GM18873 (cell line): ENCODE data around the gene MYO1D.

Experiments
- ATAC-seq: cut with Tn5 transposase; IDR thresholded peaks from one replicate; pipeline ENCODE4 v1.9.1; 2021; ENCODE audit warnings: mild to moderate bottlenecking, moderate library complexity, moderate number of reproducible peaks; ENCODE audit not compliant: unreplicated experiment, low FRiP score

Gene MYO1D

DNA sequence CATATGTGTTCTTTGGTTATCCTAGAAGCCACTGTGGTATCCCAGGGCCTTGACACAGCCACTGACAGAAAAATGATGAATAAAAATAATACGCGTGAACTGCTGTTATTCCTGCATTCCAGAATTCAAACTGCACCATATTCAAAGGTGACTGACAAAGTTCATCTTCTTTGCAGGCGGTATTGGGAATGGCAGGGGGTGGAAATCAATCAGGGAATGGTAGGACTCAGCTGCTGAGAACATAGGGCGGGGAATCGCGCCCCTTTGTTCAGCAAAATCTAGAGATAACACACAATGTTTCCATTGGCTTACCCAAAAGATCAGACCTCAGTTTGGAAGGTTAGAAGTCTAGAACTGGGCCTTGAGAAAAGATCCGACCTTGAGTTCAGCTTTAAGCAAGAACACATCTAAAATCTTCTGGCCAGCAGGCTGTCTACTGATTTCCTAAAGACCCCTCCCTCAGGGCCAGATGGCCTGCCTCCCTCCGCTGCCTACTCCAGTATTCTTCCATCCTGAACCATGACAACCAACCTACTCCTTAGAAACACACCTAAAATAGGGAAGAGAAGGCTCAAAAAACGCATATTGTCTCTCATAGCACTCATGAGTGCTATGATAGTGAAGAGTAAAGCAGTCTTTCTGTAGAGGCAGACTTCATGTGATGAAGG lies 356.1 kb downstream of the MYO1D start:
- no peak for ATAC-seq

DNA sequence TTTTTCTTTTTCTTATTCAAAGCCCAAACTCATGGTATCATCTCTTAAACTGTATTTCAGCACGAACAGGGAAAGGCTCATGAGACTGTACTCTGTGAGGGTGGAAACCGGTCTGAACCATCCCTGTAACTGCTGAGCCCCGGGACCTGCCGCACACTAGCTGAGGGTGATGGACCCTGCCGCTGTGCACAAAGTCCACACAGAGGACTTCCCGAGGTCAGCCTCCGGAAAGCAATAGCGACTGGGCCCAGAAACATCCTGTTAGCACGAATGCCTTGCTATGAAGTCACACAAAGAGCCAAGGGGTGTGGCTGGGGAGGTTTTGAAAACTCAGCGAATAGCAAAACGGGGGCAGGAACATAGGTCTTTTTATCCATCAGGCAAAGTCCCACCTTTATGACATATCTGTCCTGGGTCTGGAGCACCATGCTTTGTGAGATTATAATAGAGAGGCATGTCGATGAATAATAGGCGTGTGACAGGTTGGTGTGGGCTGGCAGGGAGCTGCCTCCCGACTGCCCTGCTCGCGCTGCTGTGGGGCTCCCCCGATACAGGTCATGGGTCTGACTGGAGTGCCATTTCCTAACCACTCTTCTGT lies 356.7 kb downstream of the MYO1D start:
- no peak for ATAC-seq

DNA sequence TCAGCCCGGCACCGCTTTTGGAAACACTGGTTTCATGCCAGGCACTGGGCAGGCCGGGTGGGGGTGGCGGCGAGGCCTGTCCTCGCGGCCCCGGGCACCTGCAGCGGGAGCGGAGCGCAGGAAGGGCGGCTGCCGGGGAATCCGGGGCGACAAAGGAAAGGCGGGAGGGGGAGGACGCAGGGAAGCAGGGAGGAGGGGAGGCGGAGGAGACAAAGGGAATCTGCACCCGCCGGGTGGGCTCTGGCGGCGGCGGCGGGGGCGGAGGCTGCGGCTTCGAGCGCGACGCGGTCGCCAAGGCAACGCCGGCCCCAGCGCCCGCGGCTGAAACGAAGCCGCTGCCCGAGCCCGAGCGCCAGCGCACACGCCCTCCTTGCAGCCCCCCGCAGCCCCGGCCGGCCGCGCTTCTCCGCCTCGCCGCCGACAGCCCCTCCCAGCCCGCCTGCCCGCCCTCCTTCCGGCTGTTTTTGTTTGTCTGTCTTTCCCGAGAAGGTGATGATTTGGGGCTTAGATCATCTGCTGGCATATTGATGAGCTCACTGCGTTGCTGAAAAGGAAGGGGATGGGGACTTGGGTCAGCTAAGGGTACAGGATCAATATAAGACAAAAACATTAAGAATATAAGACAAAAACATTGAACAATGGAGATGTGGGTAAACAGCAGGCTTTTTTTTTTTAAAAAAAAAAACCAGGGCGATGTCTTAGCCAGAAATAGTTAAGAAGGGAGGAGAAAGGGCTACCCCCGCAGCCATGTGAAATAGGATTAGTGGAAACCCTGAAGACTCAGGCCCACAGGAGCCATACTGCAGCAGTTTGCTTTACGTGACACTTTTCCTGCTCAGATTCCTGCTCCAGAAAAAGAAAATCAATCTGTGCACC lies 357.5 kb downstream of the MYO1D start:
- no peak for ATAC-seq

DNA sequence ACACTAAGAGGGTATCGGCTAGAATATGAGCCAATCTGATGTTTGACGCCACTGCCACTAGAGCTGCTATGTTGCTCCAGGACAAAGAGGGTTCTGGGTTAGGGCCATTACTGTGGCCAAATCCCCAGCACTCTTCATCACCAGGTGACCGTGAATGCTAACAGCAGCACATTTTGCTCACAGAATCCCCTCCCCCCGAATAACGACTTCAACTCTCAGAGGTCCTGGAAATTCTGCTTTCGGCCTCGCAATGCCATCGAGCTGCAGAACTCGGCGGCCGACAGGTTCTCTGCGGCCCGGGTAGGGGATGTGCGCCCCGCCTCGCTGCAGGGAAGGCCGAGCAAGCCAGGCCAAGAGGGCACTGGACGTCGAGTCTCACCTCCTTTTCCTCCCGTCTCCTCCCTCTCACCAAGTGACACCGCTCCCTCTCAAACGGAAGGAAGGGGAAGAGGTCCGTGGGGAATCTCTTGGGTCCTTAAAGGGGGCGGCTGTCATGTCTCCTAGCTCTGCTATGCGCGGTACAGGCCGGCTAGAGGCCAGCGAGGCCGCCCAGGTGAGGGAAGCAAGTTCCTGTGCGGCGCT lies 358.2 kb downstream of the MYO1D start:
- no peak for ATAC-seq

DNA sequence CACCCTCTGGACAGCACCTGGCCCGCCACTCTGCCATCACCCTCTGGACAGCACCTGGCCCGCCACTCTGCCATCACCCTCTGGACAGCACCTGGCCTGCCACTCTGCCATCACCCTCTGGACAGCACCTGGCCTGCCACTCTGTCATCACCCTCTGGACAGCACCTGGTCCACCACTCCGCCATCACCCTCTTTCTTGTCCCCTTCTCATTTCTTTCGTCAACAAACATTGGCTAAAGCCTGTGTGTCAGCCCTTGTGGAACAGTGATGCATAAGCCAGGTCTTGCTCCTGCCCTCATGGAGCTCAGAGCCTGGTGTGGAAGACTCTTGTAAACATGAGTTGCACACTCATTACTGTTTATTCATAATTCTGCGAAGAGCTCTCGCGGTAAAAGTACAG lies 358.9 kb downstream of the MYO1D start:
- ATAC-seq, result no peak

DNA sequence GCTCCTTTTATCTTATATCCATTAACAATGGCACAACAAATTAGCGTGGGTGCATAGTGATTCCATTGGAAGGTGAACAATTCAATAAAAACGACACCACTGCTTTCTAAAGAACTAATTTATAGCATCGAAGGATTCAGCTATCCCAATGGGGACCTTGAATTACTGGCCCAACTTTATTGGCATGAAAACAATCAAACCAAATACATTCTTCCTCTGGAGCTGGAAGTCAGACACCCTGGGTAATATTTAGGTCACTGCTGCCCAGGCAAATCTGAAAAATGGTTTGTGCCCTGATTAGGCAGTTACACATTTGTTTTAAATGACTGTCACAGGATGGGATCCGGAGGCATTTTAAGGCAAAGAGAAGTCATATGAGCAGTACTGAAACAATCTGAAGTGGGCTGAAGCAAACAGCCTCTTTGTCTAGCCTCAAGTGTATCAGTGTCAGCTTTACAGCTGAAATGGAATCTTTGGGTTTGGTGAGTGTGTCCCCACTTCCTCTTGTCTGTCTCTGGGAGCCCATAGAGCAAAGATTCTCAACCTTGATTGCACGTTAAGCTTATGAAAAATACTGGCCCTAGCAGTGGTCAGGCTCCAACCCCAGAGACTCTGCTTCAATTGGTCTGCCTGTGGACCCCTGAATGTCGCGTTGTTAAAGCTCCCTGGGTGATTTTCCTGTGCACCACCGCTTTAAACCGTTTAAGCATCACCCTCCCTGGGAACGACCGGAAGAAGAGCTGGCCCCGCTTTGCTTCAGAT lies 359.8 kb downstream of the MYO1D start:
- no peak for ATAC-seq

DNA sequence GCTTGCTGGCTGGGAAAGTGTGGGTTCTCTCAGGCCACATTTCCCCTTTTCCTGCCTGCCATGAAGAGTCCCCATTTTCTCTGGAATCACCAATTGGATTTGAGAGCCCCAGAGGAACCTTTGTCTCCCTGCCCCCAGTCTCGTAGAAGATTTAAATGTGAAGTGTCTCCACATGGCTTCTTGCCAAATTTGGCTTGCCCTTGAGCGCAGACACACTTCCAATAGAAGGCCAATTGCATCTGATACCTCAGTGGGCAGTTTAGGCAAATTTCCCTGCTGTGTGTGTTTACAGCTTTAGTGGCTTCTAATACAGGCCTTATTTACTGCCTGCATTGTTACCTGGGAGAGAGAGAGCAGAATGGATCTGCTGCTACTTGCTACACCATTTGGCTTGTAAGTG lies 360.5 kb downstream of the MYO1D start:
- no peak for ATAC-seq

DNA sequence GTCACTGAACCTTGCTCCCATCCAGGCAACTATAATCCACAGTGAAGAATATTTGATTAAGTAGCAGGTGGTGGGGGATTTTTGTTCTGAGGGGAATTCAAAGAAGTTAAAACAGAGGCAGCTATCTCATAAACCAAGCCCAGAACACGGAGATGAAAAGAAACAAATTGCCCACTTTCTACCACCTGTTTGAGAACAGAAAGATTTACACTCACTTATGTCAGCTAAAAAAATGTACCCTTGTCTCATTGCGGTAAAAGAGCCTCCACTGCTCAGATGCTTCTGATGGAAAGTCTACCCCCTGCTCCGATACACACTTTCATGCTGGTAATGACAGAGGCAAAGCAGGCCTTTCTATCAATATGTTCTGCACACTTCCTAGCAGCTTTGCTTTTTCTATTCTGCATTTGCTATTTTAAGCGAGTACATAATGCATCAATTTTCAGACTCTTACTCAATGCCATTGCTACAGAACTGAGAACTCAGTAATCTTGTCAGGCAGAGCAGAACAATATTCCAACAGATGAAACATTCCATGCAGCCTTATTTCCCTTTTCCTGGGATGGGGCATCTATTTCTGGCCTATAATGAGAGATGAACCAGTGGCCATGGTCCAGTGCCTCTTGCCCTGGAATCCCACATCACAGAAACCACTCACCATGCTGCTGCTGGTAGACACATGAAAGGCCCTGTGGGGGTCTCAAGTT lies 361.1 kb downstream of the MYO1D start:
- ATAC-seq, result no peak

DNA sequence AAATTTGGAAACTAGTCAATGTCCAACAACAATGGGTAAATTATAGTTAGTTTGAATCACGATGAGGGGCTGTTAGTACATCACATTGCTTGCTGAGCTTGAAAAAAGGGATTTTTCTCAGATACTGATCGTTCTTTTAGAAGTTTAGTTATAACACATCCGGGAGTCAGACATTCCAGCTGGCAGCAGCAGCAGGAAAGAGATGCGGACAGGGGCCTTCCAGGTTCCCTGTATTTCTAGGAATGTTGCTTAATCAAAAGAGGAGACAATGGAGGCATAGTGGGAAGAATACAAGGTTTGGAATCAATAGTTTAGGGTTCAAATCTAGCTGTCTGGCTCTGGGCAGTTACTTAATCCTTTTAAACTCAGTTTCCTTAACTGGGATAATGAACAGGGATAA lies 362.3 kb downstream of the MYO1D start:
- no peak for ATAC-seq

DNA sequence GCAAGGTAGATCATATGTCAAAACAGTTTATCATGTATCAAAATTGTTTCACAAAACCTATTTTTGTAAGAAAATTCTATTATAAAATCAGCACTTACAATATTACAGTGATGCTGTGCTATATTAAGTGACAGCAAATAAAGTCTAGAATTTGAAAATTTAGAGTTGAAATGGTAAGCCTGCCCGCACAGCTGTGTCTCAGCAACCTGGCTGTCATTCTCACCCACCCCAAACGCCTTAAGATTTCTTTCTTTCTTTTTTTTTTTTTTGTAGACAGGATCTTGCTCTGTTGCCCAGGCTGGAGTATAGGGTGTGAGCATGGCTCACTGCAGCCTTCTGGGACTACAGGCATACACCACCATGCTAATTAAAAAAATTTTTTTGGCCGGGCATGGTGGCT lies 363.3 kb downstream of the MYO1D start:
- no peak for ATAC-seq

DNA sequence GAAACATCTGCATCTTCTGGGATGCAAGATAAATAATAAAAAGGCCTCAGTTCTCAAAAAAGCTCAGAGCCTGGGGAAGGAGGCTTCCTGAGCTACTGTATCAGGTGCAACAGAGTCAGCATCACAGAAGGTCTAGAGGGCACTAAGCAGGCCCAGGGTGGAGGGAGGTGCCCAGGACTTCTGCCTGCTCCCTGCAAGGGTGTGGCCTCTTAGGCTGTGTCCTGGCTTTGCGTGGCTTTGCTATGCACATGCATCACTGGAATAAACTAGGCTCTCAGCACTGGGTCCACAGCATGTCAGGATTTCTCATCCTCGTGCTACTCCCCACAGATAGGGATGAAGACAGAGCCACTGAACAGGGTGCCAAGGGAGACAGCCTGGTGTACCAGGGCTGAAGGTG lies 364.6 kb downstream of the MYO1D start:
- no peak for ATAC-seq

DNA sequence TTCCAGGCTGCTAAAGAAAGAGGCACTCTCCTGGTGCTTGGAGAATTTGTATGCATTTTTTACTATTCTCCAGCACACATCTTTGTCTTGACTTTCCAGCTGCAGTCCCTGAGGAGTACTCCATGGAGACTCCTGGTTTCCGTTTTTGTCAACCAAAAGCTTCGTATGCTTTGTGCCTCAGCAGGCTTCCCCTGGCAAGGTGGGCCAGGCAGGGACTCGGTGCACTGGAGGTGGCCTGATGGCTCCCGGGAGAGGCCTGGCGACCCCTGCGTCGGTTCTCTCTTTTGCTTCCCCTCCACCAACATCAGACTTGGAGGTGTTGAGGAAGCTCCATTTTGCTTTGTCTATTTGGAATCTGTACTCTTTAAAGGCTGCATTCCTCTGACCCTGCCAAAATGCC lies 366.5 kb downstream of the MYO1D start:
- no peak for ATAC-seq

DNA sequence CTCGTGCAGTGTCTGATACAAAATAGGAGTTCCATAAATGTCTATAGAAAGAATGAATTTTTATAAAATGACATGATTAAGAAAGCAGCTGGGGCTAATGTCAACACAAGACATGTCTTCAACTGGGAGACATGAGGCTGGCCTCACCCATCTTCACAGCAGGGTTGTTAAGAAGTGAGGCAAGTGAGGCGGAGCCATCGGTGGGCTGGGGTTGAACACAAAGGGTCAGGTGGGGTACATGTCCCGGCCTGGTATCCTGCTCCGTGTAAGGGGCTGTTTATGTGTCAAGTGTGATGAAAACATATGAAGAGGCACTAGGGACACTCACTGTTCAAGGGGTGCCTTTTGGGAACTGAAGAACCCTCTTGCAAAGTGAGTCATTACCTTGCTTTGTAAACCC lies 368.0 kb downstream of the MYO1D start:
- ATAC-seq, result no peak

DNA sequence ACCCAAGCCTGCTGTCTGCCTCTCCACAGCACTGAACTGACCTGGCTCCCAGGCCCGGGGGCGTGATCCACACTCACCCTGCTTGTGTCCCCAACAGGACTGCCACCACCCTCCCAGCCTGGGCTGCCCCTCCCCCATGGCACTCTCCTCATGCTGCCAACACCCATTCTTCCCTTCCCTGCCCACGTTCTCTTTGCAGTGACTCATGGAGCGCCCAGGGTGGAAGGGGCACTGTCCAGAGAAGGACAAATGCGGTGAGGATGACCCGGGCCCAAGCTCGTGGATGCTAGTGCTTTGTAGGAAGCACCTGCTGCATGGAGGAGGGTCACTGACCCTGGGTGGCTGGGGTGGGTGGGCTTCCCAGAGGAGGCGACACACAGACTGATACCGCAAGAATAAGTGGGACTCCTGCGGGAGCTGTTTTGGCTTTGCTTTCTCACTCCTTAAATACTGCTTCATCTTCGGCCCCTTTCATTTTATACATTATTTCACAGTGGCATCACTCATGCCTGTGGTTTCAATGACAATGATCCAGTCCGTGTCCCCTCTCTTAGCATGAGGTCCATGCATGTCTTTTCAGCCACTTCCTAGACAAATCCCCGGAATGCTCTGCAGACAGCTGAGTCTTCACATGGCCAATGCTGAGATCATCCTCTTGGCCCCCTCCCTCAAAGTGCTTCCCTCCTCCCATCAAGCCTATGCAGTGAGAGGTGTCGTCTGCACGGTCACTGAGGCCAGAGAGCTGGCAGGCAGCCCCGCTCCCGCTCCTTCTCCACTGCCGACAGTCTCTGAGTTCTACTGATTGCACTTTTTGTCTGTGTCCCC lies 372.5 kb downstream of the MYO1D start:
- ATAC-seq, result no peak

DNA sequence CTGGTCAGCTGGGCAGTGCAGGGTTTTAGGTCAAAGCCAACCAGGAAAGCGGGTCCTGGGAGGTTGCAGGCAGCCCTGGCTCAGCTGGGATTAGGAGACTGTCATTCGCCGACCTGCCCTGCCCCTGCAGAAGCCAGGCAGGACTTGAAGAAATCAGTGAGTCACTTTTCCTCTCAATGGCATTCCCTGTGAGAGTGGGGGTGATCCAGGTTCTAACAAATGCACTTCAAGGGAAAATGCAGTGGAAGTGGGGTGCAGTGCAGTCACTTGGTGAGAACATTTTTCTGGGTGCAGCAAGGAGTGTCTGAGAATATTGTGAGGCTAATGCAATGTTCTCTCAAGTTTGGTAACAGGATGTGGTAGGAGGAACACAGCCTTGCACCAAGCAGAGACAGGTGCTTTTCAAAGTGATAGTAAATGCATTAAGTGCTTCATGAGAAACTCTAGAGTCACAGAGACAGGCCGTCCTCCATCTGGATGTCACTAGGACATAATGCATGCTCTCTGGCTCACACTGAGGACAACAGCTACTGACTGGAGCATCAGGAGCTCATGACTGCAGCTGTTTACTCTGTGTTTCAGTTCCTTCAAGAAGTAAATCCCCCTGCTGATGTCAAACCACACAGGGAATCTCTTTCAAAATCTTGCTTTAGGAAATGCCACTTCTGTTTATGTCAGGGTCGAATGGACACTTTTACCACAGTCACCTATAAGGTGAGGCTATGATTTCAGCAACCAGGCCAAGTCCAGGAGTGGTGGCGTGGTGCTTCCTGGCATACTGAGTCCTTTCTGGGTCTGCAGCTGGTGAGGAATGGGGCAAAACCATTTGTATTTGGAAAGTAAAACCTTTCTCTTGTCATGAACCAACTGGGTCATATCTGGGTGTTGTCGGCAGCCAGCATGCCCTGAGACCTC lies 373.4 kb downstream of the MYO1D start:
- ATAC-seq, result peak; percentile 88

DNA sequence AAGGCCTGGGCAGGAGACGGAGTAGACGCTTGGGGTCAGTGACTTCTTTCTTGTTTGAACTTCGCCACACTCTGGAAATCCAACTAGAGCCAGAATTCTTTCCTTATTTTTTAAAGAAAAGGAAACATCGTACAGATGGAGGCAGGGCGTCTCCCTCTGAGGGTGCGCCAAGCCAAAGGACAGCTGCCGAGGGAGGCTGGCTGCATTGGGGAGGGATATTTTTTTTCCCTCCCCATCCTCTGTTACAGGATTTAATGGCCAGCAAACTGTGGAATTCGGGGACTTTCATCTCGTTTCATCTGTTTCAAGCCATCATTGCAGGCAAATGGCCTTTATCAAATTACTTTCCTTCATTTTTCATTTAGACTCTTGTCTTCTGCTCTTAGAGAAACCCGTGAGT lies 374.2 kb downstream of the MYO1D start:
- no peak for ATAC-seq

DNA sequence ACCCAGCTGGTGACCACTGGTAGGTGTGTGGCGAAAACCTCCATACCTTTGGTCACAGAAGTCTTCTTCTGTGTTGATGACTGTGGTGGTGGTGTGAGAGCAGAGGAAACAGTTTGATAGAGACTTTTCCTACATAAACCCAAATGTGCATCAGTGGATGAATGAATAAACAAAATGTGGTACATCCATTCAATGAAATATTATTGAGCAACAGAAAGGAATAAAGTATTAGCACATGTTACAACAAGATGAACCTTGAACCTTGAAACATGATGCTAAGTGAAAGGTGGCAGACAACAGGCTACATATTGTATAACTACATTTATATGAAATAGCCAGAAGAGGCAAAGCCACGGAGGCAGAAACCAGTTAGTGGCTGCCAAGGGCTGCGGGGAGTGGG lies 374.9 kb downstream of the MYO1D start:
- no peak for ATAC-seq

DNA sequence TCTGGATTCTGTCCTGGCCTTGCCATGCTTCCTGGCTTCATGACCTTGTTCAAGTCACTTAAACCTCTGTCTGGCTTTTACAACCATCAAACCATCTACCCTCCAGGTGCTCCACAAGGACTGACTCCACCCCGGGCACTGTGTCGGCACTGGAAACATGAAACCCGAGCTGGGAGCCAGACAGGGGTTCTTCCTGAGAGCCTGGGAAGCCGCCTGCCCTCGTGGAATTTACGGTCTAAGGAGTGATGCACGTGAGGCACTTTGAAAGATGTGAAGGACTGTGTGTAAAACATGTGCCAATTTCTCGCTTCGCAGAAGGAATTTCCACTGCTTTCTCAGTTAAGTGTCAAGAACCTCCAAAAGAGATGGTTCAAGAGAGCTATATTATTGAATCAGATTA lies 378.5 kb downstream of the MYO1D start:
- ATAC-seq, result no peak
